Loucy (cell line): ENCODE results near the gene FAM20C.

Experiments used
- CTCF ChIP-seq: fragments of 200-600 bp; sonication (generic); conservative IDR thresholded peaks from 2 replicates; pipeline ENCODE4 v1.5.1; 2014; ENCODE audit warnings: mild to moderate bottlenecking, antibody characterized with exemption, low read length
- EZH2phosphoT487 ChIP-seq: fragments of 200-600 bp; IDR thresholded peaks from 2 replicates; pipeline ENCODE4 v1.6.1; 2018; ENCODE audit warnings: antibody characterized with exemption, mild to moderate bottlenecking, moderate library complexity, borderline replicate concordance

GRCh38 chr7:259751-260405, 67.5 kb downstream of the FAM20C start:
- TF ChIP-seq CTCF (no peak), EZH2phosphoT487 (no peak)
